Activated T-helper 1 cell treated with anti-CD3 and anti-CD28 coated beads, Interleukin-12 subunit alpha, Interleukin-12 subunit beta, Interleukin-2, Interleukin-4 antibody, amounts not matched to agents 30 ng/mL and 10 ng/mL and 1 ng/mL, durations not matched to agents 14 hours and 24 hours and 36 hours (primary cell): ENCODE results near the gene CCDC124. TPM values are rescaled to one million over a fixed set of nuclear protein-coding genes. Genes with fewer than 3 reads are reported as not detected.
"Not testable (repeated sequence)": the region's sequence is repeated elsewhere in the genome, so short reads cannot be mapped to it uniquely, and the experiment has no call there.

Source experiments
- DNase-seq: peaks from one replicate; pipeline ENCODE4 v3.0.0; 2021; ENCODE audit warnings: low spot score
- H3K27ac Mint-ChIP-seq: one replicate; pipeline ENCODE4 v1.8.0; 2021; ENCODE audit warnings: mild to moderate bottlenecking, mixed read lengths
- H3K27me3 Mint-ChIP-seq: one replicate; pipeline ENCODE4 v1.8.0; 2022; ENCODE audit warnings: mild to moderate bottlenecking, moderate library complexity, mixed read lengths; ENCODE audit not compliant: insufficient read depth
- H3K36me3 Mint-ChIP-seq: one replicate; pipeline ENCODE4 v1.8.0; 2021; ENCODE audit warnings: low read depth, mixed read lengths
- H3K4me1 Mint-ChIP-seq: one replicate; pipeline ENCODE4 v1.8.0; 2021; ENCODE audit warnings: low read depth, mixed read lengths
- H3K4me3 Mint-ChIP-seq: one replicate; pipeline ENCODE4 v1.8.0; 2021; ENCODE audit warnings: mild to moderate bottlenecking, moderate library complexity, mixed read lengths
- H3K9me3 Mint-ChIP-seq: one replicate; pipeline ENCODE4 v1.8.0; 2021; ENCODE audit warnings: mixed read lengths
- intact Hi-C: fragments of 100-400 bp; cut with micrococcal nuclease; formaldehyde crosslinking; loops from one replicate; pipeline ENCODE4 v1.15.1; 2024
- total RNA-seq: library from RNA; stranded (reverse); gene quantifications from 2 replicates; pipeline ENCODE4 v1.2.3, GENCODE V29; 2022

The CCDC124 gene
- total RNA-seq, 1 donor from 2014 or later = 128 TPM

GRCh38 chr19:17918151-17918550 is 14.7 kb upstream of the CCDC124 start:
- H3K9me3 Mint-ChIP-seq, H3K27me3 Mint-ChIP-seq, H3K27ac Mint-ChIP-seq, H3K4me3 Mint-ChIP-seq, DNase-seq, intact Hi-C loops, H3K4me1 Mint-ChIP-seq, H3K36me3 Mint-ChIP-seq: not testable (repeated sequence)

- H3K4me1 Mint-ChIP-seq, H3K9me3 Mint-ChIP-seq, H3K27ac Mint-ChIP-seq, H3K36me3 Mint-ChIP-seq, intact Hi-C loops, H3K4me3 Mint-ChIP-seq, DNase-seq, H3K27me3 Mint-ChIP-seq: not testable (repeated sequence)
Measured at GRCh38 chr19:17919122-17919521, 13.7 kb upstream of the CCDC124 start.

- DNase-seq = no peak
- Mint-ChIP-seq H3K4me1 (no peaks in the 10 kb centered on the region), H3K27me3 (peaks cover 3% of the 10 kb centered on the region), H3K9me3 (no peaks in the 10 kb centered on the region), H3K27ac (no peak overlapping the region), H3K4me3 (no peak overlapping the region), H3K36me3 (no peaks in the 10 kb centered on the region)
- intact Hi-C loops = no loop called here
Measured at GRCh38 chr19:17920527-17920926, 12.3 kb upstream of the CCDC124 start.

- no peak for DNase-seq
- Mint-ChIP-seq H3K4me1 (no peaks in the 10 kb centered on the region), H3K4me3 (no peak overlapping the region), H3K27me3 (no peaks in the 10 kb centered on the region), H3K9me3 (no peaks in the 10 kb centered on the region), H3K27ac (no peak overlapping the region), H3K36me3 (no peaks in the 10 kb centered on the region)
- intact Hi-C loops = no loop called here
Measured at GRCh38 chr19:17922138-17922537, 10.7 kb upstream of the CCDC124 start.

- Mint-ChIP-seq H3K36me3 (no peaks in the 10 kb centered on the region), H3K4me1 (no peaks in the 10 kb centered on the region), H3K27ac (no peak overlapping the region), H3K9me3 (no peaks in the 10 kb centered on the region), H3K27me3 (no peaks in the 10 kb centered on the region), H3K4me3 (no peak overlapping the region)
- intact Hi-C loops = no loop called here
- no peak for DNase-seq
Measured at GRCh38 chr19:17926044-17926443, 6.8 kb upstream of the CCDC124 start.

- DNase-seq = no peak
- no peak overlapping the region for H3K27ac Mint-ChIP-seq
- intact Hi-C loops = no loop called here
- no peaks in the 10 kb centered on the region for H3K27me3 Mint-ChIP-seq
- peaks cover 21% of the 10 kb centered on the region for H3K4me1 Mint-ChIP-seq
- no peak overlapping the region for H3K4me3 Mint-ChIP-seq
- no peaks in the 10 kb centered on the region for H3K36me3 Mint-ChIP-seq
- H3K9me3 Mint-ChIP-seq = no peaks in the 10 kb centered on the region
Measured at GRCh38 chr19:17929056-17929455, 3.8 kb upstream of the CCDC124 start.

- H3K27ac Mint-ChIP-seq = no peak overlapping the region
- no peaks in the 10 kb centered on the region for H3K9me3 Mint-ChIP-seq
- intact Hi-C loops = loop anchor here (1.0 to 5.0 kb wide), 5 partner anchors 15 to 986 kb away; partner anchors contain the start of genes COPE, DDX49 and RPL18A
- peaks cover 21% of the 10 kb centered on the region for H3K4me1 Mint-ChIP-seq
- H3K4me3 Mint-ChIP-seq = peak overlapping the region; percentile 68
- H3K36me3 Mint-ChIP-seq = peaks cover 2% of the 10 kb centered on the region
- DNase-seq = no peak
- no peaks in the 10 kb centered on the region for H3K27me3 Mint-ChIP-seq
Measured at GRCh38 chr19:17931532-17932191, 1.2 kb upstream of the CCDC124 start.

GRCh38 chr19:17933414-17934129 is 757 bp downstream of the CCDC124 start:
- Mint-ChIP-seq H3K4me3 (peak overlapping the region; percentile 87), H3K27ac (peak overlapping the region; percentile 82), H3K27me3 (no peaks in the 10 kb centered on the region), H3K4me1 (peaks cover 21% of the 10 kb centered on the region), H3K36me3 (peaks cover 2% of the 10 kb centered on the region), H3K9me3 (no peaks in the 10 kb centered on the region)
- intact Hi-C loops = loop anchor here (2.0 to 5.0 kb wide), 2 partner anchors 13 to 984 kb away; partner anchors contain the start of genes COPE and DDX49
- no peak for DNase-seq

GRCh38 chr19:17936379-17936778 is 3.6 kb downstream of the CCDC124 start:
- H3K27me3 Mint-ChIP-seq = peaks cover 2% of the 10 kb centered on the region
- peaks cover 20% of the 10 kb centered on the region for H3K4me1 Mint-ChIP-seq
- no peak for DNase-seq
- H3K27ac Mint-ChIP-seq = no peak overlapping the region
- H3K36me3 Mint-ChIP-seq = peaks cover 5% of the 10 kb centered on the region
- no peaks in the 10 kb centered on the region for H3K9me3 Mint-ChIP-seq
- no peak overlapping the region for H3K4me3 Mint-ChIP-seq
- intact Hi-C loops = no loop called here

GRCh38 chr19:17937371-17937900 is 4.6 kb downstream of the CCDC124 start:
- peaks cover 2% of the 10 kb centered on the region for H3K27me3 Mint-ChIP-seq
- H3K27ac Mint-ChIP-seq = no peak overlapping the region
- DNase-seq = no peak
- no peaks in the 10 kb centered on the region for H3K9me3 Mint-ChIP-seq
- H3K4me3 Mint-ChIP-seq = no peak overlapping the region
- intact Hi-C loops = no loop called here
- peaks cover 10% of the 10 kb centered on the region for H3K4me1 Mint-ChIP-seq
- H3K36me3 Mint-ChIP-seq = peaks cover 5% of the 10 kb centered on the region

- H3K4me3 Mint-ChIP-seq = no peak overlapping the region
- H3K9me3 Mint-ChIP-seq = no peaks in the 10 kb centered on the region
- H3K36me3 Mint-ChIP-seq = peaks cover 5% of the 10 kb centered on the region
- H3K4me1 Mint-ChIP-seq = peaks cover 8% of the 10 kb centered on the region
- DNase-seq = peak; percentile 71
- intact Hi-C loops = loop anchor here (1.0 kb wide), 3 partner anchors 9 to 120 kb away; no protein-coding TSS in a partner anchor
- no peak overlapping the region for H3K27ac Mint-ChIP-seq
- peaks cover 2% of the 10 kb centered on the region for H3K27me3 Mint-ChIP-seq
Measured at GRCh38 chr19:17938092-17938845, 5.5 kb downstream of the CCDC124 start.

GRCh38 chr19:17942181-17942580 is 9.4 kb downstream of the CCDC124 start:
- Mint-ChIP-seq H3K9me3 (no peaks in the 10 kb centered on the region), H3K36me3 (peaks cover 7% of the 10 kb centered on the region), H3K4me1 (peaks cover 15% of the 10 kb centered on the region), H3K27me3 (peaks cover 2% of the 10 kb centered on the region), H3K4me3 (no peak overlapping the region), H3K27ac (no peak overlapping the region)
- intact Hi-C loops = loop anchor here (10.0 kb wide), 1 partner anchor 213 kb away; the partner anchor contains the start of gene PIK3R2
- no peak for DNase-seq
